HG03520 (cell line): ENCODE measurements around the gene SUV39H1.
"Not testable (repeated sequence)": the region's sequence is repeated elsewhere in the genome, so short reads cannot be mapped to it uniquely, and the experiment has no call there.

Experiments used
- ATAC-seq: cut with Tn5 transposase; IDR thresholded peaks from one replicate; pipeline ENCODE4 v1.9.1; 2021; ENCODE audit warnings: mild to moderate bottlenecking, moderate library complexity; ENCODE audit not compliant: unreplicated experiment

The SUV39H1 gene

GRCh38 chrX:48696301-48696908 is at the start of gene SUV39H1:
TSS of gene SUV39H1 (plus strand) at chrX:48696734. CDS start at chrX:48696785, 51 bp downstream.
- ATAC-seq = peak; percentile 80

- no peak for ATAC-seq
These were observed 48.2 kb upstream of the SUV39H1 start for GRCh38 chrX:48648336-48648751.

GRCh38 chrX:48649102-48649501 is 47.4 kb upstream of the SUV39H1 start:
- no peak for ATAC-seq

GRCh38 chrX:48652055-48652579 is 44.4 kb upstream of the SUV39H1 start:
- not testable (repeated sequence) for ATAC-seq

- ATAC-seq = not testable (repeated sequence)
These were observed 41.8 kb upstream of the SUV39H1 start for GRCh38 chrX:48654746-48655145.

- ATAC-seq = not testable (repeated sequence)
These were observed 36.8 kb upstream of the SUV39H1 start for GRCh38 chrX:48659686-48660085.

GRCh38 chrX:48663241-48663640 is 33.3 kb upstream of the SUV39H1 start:
- ATAC-seq = no peak

GRCh38 chrX:48664156-48664555 is 32.4 kb upstream of the SUV39H1 start:
- ATAC-seq = no peak

GRCh38 chrX:48665991-48666390 is 30.5 kb upstream of the SUV39H1 start:
- ATAC-seq = no peak

- no peak for ATAC-seq
These were observed 29.9 kb upstream of the SUV39H1 start for GRCh38 chrX:48666649-48667048.

GRCh38 chrX:48667509-48667908 is 29.0 kb upstream of the SUV39H1 start:
- no peak for ATAC-seq

GRCh38 chrX:48668187-48668586 is 28.3 kb upstream of the SUV39H1 start:
- ATAC-seq = not testable (repeated sequence)

- ATAC-seq = peak; percentile 80
These were observed 20.2 kb upstream of the SUV39H1 start for GRCh38 chrX:48676106-48676892.

- no peak for ATAC-seq
These were observed 19.7 kb upstream of the SUV39H1 start for GRCh38 chrX:48676893-48677270.

- ATAC-seq = no peak
These were observed 19.0 kb upstream of the SUV39H1 start for GRCh38 chrX:48677516-48677915.

GRCh38 chrX:48680467-48680866 is 16.1 kb upstream of the SUV39H1 start:
- ATAC-seq = not testable (repeated sequence)

GRCh38 chrX:48680925-48681324 is 15.6 kb upstream of the SUV39H1 start:
- ATAC-seq = not testable (repeated sequence)

- ATAC-seq = no peak
These were observed 14.9 kb upstream of the SUV39H1 start for GRCh38 chrX:48681539-48682183.

- ATAC-seq = not testable (repeated sequence)
These were observed 13.7 kb upstream of the SUV39H1 start for GRCh38 chrX:48682795-48683194.

GRCh38 chrX:48683411-48683982 is 13.0 kb upstream of the SUV39H1 start, which contains the start of gene WAS:
TSS of gene WAS (plus strand) at chrX:48683799. CDS start at chrX:48683854, 55 bp downstream.
- no peak for ATAC-seq

GRCh38 chrX:48684134-48684533 is 12.4 kb upstream of the SUV39H1 start:
- ATAC-seq = no peak
